ENCODE measurements around the gene CSNK1G1.

DNA sequence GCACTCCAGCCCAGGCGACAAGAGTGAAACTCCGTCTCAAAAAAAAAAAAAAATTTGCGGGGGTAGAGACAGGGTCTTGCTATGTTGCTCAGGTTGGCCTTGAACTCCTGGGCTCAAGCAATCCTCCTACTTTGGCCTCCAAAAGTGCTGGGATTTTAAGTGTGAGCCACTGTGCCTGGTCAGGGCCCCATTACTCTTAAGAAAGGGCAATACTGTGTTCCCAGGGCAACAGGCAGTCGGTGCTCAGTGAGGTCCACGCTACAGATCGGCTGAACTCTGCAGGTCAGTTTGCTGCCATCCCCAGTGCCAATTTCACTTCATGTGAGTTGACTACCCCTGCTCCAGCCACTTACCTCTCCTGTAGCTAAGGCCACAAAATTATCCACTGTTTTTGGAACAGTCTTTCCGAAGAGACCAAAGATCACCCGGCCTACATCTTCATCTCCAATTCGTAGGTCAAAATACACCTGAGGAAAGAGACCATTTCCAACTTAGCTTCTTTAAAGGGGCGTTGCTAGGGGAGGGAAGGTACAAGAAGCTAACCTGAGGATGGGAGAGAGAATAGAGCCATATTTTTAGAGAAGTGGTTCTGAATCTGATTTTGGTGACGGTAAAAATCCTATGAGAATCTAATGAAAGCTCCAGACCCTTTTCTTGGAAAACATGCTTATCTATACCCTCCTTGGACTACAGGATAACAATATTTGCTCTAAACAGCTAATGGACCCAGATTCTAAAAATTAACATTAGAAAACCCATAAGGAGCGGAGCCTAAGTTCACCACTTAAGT lies 194.1 kb downstream of the CSNK1G1 start:
- TF ChIP-seq RCOR1 (IDR thresholded peaks at IDR 0.05; ENCODE audit: low read length) (no peak), RAD21 (IDR thresholded peaks at IDR 0.05; ENCODE audit: low read length) (no peak), EZH2phosphoT487 (IDR thresholded peaks at IDR 0.05; ENCODE audit: borderline replicate concordance, low read depth) (no peak), NRF1 (IDR thresholded peaks at IDR 0.05; ENCODE audit: low read depth, low read length) (no peak), RXRA (IDR thresholded peaks at IDR 0.05; ENCODE audit: borderline replicate concordance, low read depth) (no peak), TAF1 (IDR thresholded peaks at IDR 0.05; ENCODE audit: borderline replicate concordance, low read depth, low read length) (no peak)
- TF ChIP-seq, protein P1, sequence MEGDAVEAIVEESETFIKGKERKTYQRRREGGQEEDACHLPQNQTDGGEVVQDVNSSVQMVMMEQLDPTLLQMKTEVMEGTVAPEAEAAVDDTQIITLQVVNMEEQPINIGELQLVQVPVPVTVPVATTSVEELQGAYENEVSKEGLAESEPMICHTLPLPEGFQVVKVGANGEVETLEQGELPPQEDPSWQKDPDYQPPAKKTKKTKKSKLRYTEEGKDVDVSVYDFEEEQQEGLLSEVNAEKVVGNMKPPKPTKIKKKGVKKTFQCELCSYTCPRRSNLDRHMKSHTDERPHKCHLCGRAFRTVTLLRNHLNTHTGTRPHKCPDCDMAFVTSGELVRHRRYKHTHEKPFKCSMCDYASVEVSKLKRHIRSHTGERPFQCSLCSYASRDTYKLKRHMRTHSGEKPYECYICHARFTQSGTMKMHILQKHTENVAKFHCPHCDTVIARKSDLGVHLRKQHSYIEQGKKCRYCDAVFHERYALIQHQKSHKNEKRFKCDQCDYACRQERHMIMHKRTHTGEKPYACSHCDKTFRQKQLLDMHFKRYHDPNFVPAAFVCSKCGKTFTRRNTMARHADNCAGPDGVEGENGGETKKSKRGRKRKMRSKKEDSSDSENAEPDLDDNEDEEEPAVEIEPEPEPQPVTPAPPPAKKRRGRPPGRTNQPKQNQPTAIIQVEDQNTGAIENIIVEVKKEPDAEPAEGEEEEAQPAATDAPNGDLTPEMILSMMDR (IDR thresholded peaks at IDR 0.05) = no peak
- TF ChIP-seq, protein P2, sequence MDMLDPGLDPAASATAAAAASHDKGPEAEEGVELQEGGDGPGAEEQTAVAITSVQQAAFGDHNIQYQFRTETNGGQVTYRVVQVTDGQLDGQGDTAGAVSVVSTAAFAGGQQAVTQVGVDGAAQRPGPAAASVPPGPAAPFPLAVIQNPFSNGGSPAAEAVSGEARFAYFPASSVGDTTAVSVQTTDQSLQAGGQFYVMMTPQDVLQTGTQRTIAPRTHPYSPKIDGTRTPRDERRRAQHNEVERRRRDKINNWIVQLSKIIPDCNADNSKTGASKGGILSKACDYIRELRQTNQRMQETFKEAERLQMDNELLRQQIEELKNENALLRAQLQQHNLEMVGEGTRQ (IDR thresholded peaks at IDR 0.05; ENCODE audit: borderline replicate concordance, low read depth, low read length) = no peak
- TF ChIP-seq, protein P3, sequence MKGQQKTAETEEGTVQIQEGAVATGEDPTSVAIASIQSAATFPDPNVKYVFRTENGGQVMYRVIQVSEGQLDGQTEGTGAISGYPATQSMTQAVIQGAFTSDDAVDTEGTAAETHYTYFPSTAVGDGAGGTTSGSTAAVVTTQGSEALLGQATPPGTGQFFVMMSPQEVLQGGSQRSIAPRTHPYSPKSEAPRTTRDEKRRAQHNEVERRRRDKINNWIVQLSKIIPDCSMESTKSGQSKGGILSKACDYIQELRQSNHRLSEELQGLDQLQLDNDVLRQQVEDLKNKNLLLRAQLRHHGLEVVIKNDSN (IDR thresholded peaks at IDR 0.05; ENCODE audit: borderline replicate concordance, low read depth) = no peak

Data from SK-N-SH (cell line).